SK-N-SH treated with all-trans-retinoic acid at 6 μM for 48 hours (cell line): Measurements from ENCODE around the gene BIRC3.

Source experiments
- ATAC-seq: fragments of 200-7000 bp; cut with Tn5 transposase; 3 replicates; pipeline ENCODE4 v1.9.1; 2020; ENCODE audit warnings: mild to moderate bottlenecking, moderate library complexity
- ARNTL ChIP-seq: fragments of 450-650 bp; formaldehyde crosslinking; IDR thresholded peaks from 2 replicates; pipeline ENCODE4 v1.5.0; 2020; ENCODE audit warnings: low read depth, mild to moderate bottlenecking, moderate library complexity, borderline replicate concordance
- BACH2 ChIP-seq: fragments of 250-450 bp; sonication (Bioruptor Pico); IDR thresholded peaks from 2 replicates; pipeline ENCODE4 v1.9.0; 2021; ENCODE audit warnings: mild to moderate bottlenecking, borderline replicate concordance
- CSDC2 ChIP-seq: fragments of 250-450 bp; sonication (Bioruptor Pico); IDR thresholded peaks from 2 replicates; pipeline ENCODE4 v1.5.0; 2020; ENCODE audit warnings: mild to moderate bottlenecking, moderate library complexity
- ESRRG ChIP-seq: fragments of 250-450 bp; sonication (Bioruptor Pico); IDR thresholded peaks from 2 replicates; pipeline ENCODE4 v1.6.1; 2021; ENCODE audit warnings: mild to moderate bottlenecking
- GLIS3 ChIP-seq: fragments of 250-450 bp; sonication (Bioruptor Pico); IDR thresholded peaks from 2 replicates; pipeline ENCODE4 v1.5.0; 2020; ENCODE audit warnings: mild to moderate bottlenecking, moderate library complexity
- ISL1 ChIP-seq: fragments of 250-450 bp; sonication (Bioruptor Pico); IDR thresholded peaks from 2 replicates; pipeline ENCODE4 v2.1.2; 2022; ENCODE audit warnings: mild to moderate bottlenecking, moderate library complexity
- OSR1 ChIP-seq: fragments of 250-450 bp; sonication (Bioruptor Pico); IDR thresholded peaks from 2 replicates; pipeline ENCODE4 v1.8.0; 2022; ENCODE audit warnings: moderate library complexity, mild to moderate bottlenecking, inconsistent platforms
- PATZ1 ChIP-seq: fragments of 250-450 bp; sonication (Bioruptor Pico); IDR thresholded peaks from 2 replicates; pipeline ENCODE4 v1.8.0; 2020; ENCODE audit warnings: mild to moderate bottlenecking, moderate library complexity, borderline replicate concordance
- SNAI2 ChIP-seq: fragments of 250-450 bp; sonication (Bioruptor Pico); IDR thresholded peaks from 2 replicates; pipeline ENCODE4 v1.5.0; 2020; ENCODE audit warnings: mild to moderate bottlenecking, moderate library complexity
- TCF4 ChIP-seq: fragments of 250-450 bp; sonication (Bioruptor Pico); IDR thresholded peaks from 2 replicates; pipeline ENCODE4 v1.8.0; 2021; ENCODE audit warnings: mild to moderate bottlenecking, moderate library complexity, borderline replicate concordance
- TOX ChIP-seq: fragments of 250-450 bp; sonication (Bioruptor Pico); IDR thresholded peaks from 2 replicates; pipeline ENCODE4 v1.8.0; 2021; ENCODE audit warnings: mild to moderate bottlenecking, moderate library complexity, borderline replicate concordance
- TSHZ2 ChIP-seq: fragments of 250-450 bp; sonication (Bioruptor Pico); IDR thresholded peaks from 2 replicates; pipeline ENCODE4 v1.5.0; 2020; ENCODE audit warnings: mild to moderate bottlenecking, moderate library complexity
- ZC3H10 ChIP-seq: fragments of 250-450 bp; sonication (Bioruptor Pico); IDR thresholded peaks from 2 replicates; pipeline ENCODE4 v1.5.1; 2021; ENCODE audit warnings: mild to moderate bottlenecking, moderate library complexity
- ZFP3 ChIP-seq: fragments of 250-450 bp; sonication (Bioruptor Pico); IDR thresholded peaks from 2 replicates; pipeline ENCODE4 v1.5.0; 2020; ENCODE audit warnings: mild to moderate bottlenecking, moderate library complexity
- ZFP30 ChIP-seq: fragments of 450-650 bp; formaldehyde crosslinking; IDR thresholded peaks from 2 replicates; pipeline ENCODE4 v1.5.0; 2022; ENCODE audit warnings: mild to moderate bottlenecking, moderate library complexity
- ZNF565 ChIP-seq: fragments of 450-650 bp; formaldehyde crosslinking; conservative IDR thresholded peaks from 2 replicates; pipeline ENCODE4 v1.5.0; 2020; ENCODE audit warnings: low read depth, mild to moderate bottlenecking, moderate library complexity
- ZNF70 ChIP-seq: fragments of 450-650 bp; formaldehyde crosslinking; IDR thresholded peaks from 2 replicates; pipeline ENCODE4 v1.5.0; 2020; ENCODE audit warnings: mild to moderate bottlenecking, moderate library complexity
- ZNF8 ChIP-seq: fragments of 450-650 bp; formaldehyde crosslinking; IDR thresholded peaks from 2 replicates; pipeline ENCODE4 v1.5.0; 2020; ENCODE audit warnings: mild to moderate bottlenecking, moderate library complexity
- TF ChIP-seq, protein P1 (sequence below): fragments of 250-450 bp; sonication (Bioruptor Pico); IDR thresholded peaks from 2 replicates; pipeline ENCODE4 v1.5.1; 2021; ENCODE audit warnings: mild to moderate bottlenecking, moderate library complexity
- TF ChIP-seq, protein P2 (sequence below): fragments of 250-450 bp; sonication (Bioruptor Pico); IDR thresholded peaks from 2 replicates; pipeline ENCODE4 v1.5.1; 2020; ENCODE audit warnings: low read depth, mild to moderate bottlenecking, moderate library complexity

The BIRC3 gene

GRCh38 chr11:102330231-102330630 lies 12.9 kb downstream of the BIRC3 start:
- TF ChIP-seq ZFP30 (CRISPR knock-in tag) = no peak
- TF ChIP-seq, all 23 proteins: peak for 0
- ATAC-seq = no peak

DNA sequence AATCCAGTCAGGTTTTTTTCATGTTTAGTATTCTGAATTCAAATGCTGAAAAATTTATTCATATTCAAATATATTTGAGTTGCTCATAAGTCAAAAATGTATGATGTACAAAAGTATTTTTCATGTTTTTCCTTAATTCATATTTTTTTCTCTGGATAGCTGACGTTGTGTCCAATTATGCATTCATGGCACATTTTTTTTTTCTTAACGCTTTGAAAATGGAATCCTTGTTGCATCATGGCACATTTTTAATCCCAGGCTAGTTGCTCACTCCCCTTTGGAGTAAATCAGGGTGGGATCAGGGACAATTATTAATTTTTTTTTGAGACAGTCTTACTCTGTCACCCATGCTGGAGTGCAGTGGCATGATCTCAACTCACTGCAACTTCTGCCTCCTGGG lies 14.1 kb downstream of the BIRC3 start:
- TF ChIP-seq CSDC2 (CRISPR knock-in tag) (no peak), BACH2 (no peak), SNAI2 (no peak), ZFP30 (CRISPR knock-in tag) (no peak), ZNF565 (CRISPR knock-in tag) (no peak), ZC3H10 (no peak), ISL1 (no peak), TSHZ2 (CRISPR knock-in tag) (no peak), ZNF8 (CRISPR knock-in tag) (no peak), PATZ1 (CRISPR knock-in tag) (no peak), GLIS3 (CRISPR knock-in tag) (no peak), ZNF70 (CRISPR knock-in tag) (no peak), ESRRG (CRISPR knock-in tag) (no peak), OSR1 (no peak), TOX (CRISPR knock-in tag) (no peak), TCF4 (CRISPR knock-in tag) (no peak)
- TF ChIP-seq, protein P1, sequence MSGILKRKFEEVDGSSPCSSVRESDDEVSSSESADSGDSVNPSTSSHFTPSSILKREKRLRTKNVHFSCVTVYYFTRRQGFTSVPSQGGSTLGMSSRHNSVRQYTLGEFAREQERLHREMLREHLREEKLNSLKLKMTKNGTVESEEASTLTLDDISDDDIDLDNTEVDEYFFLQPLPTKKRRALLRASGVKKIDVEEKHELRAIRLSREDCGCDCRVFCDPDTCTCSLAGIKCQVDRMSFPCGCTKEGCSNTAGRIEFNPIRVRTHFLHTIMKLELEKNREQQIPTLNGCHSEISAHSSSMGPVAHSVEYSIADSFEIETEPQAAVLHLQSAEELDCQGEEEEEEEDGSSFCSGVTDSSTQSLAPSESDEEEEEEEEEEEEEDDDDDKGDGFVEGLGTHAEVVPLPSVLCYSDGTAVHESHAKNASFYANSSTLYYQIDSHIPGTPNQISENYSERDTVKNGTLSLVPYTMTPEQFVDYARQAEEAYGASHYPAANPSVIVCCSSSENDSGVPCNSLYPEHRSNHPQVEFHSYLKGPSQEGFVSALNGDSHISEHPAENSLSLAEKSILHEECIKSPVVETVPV (CRISPR knock-in tag) = no peak
- TF ChIP-seq, protein P2, sequence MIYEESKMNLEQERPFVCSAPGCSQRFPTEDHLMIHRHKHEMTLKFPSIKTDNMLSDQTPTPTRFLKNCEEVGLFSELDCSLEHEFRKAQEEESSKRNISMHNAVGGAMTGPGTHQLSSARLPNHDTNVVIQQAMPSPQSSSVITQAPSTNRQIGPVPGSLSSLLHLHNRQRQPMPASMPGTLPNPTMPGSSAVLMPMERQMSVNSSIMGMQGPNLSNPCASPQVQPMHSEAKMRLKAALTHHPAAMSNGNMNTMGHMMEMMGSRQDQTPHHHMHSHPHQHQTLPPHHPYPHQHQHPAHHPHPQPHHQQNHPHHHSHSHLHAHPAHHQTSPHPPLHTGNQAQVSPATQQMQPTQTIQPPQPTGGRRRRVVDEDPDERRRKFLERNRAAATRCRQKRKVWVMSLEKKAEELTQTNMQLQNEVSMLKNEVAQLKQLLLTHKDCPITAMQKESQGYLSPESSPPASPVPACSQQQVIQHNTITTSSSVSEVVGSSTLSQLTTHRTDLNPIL (CRISPR knock-in tag) = no peak

DNA sequence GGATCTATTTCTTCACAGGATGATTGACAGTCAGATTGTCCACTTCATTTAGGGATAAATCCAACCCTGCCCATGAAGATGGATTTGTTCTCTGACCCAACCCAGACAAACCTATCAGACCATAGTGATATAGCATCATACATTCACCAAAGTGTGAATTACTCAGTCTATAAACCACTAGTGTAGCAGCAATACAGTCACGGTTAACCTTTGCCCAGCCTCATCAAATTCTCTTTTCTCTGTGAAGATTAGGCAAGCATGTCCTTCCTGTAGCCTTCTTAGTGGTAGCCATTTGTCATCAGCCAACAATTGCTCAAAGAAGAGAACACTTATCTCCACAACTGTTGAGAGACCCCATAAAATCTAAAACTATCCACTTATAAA lies 15.3 kb downstream of the BIRC3 start:
- no peak for ATAC-seq
- no peak for TF ChIP-seq ESRRG (CRISPR knock-in tag)
- TF ChIP-seq ZNF8 (CRISPR knock-in tag) = no peak
- TF ChIP-seq ZNF70 (CRISPR knock-in tag) = no peak
- no peak for TF ChIP-seq ARNTL (CRISPR knock-in tag)

More for the DNA sequence above, 14.1 kb downstream of the BIRC3 start:
- ATAC-seq = no peak

- no peak for TF ChIP-seq ZC3H10
- no peak for TF ChIP-seq BACH2
- TF ChIP-seq, all 23 proteins: peak for 0
- no peak for ATAC-seq
Observed at GRCh38 chr11:102338479-102339010, 21.3 kb downstream of the BIRC3 start.

DNA sequence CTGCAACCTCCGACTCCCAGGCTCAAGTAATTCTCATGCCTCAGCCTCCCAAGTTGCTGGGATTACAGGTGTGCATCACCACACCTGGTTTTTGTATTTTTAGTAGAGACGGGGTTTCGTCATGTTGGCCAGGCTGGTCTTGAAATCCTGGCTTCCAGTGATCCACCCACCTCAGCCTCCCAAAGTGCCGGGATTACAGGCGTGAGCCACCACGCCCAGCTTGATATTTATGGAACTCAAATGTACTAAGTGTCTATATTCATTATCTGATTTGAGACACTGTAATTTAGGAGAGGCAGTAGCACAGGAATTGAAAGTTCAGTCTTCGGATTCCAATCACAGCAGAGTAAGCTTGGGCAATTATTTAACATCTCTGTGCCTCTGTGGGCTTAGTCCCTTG lies 24.0 kb downstream of the BIRC3 start:
- peak; percentile 10; the same call in 2 of the 3 replicates for ATAC-seq

GRCh38 chr11:102341844-102342318 lies 24.6 kb downstream of the BIRC3 start:
- peak; percentile 78 for ATAC-seq
- TF ChIP-seq CSDC2 (CRISPR knock-in tag) (no peak), TOX (CRISPR knock-in tag) (no peak), TCF4 (CRISPR knock-in tag) (no peak), ARNTL (CRISPR knock-in tag) (no peak), ZFP3 (CRISPR knock-in tag) (no peak), ZNF565 (CRISPR knock-in tag) (no peak), GLIS3 (CRISPR knock-in tag) (no peak)
- TF ChIP-seq, protein P2 (CRISPR knock-in tag) = no peak
